HUDEP-2 (cell line): ENCODE data around the gene MYO15B.

ENCODE experiments used
- DNase-seq, 76 experiments: peaks; one replicate each; lab custom pipeline; 2025; ENCODE audit not compliant: unreplicated experiment in 76 of 76; lab: John Stamatoyannopoulos, UW

Gene MYO15B

DNA sequence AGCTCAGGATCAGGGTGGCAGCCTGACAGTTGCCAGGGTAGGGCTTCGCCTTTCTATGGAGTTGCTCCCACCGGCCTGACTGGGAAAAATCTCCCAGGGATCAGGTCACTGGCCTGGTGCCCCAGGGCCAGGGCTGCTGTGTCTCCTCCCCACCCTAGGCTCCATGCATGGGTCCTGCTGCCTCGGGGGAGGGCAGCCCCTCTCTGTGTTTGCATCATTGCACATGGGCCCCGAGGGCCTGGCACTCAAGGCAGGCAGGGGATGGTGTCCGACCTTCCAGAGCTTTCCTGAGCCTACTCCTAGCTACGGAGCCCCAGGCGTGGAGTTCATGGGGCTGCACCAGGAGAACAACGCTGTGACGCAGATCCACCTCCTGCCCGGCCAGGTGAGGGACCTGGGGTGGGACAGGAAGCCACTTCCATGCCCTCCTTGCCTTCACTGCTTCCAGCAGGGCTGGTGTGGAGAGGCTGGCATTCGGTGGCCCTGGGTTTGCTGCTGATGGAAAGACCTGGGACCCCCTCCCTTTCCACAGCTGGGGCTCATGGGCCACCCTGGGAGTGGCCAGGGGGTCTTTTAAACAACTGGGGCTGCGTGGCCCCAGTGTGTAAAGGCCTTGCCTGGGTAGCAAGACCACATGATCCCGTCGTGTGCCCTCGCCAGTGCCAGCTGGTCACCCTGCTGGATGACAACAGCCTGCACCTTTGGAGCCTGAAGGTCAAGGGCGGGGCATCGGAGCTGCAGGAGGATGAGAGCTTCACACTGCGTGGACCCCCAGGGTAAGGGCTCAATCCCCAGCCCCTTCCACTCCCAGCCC, 29.5 kb upstream of the MYO15B start:
- no peak for DNase-seq

DNA sequence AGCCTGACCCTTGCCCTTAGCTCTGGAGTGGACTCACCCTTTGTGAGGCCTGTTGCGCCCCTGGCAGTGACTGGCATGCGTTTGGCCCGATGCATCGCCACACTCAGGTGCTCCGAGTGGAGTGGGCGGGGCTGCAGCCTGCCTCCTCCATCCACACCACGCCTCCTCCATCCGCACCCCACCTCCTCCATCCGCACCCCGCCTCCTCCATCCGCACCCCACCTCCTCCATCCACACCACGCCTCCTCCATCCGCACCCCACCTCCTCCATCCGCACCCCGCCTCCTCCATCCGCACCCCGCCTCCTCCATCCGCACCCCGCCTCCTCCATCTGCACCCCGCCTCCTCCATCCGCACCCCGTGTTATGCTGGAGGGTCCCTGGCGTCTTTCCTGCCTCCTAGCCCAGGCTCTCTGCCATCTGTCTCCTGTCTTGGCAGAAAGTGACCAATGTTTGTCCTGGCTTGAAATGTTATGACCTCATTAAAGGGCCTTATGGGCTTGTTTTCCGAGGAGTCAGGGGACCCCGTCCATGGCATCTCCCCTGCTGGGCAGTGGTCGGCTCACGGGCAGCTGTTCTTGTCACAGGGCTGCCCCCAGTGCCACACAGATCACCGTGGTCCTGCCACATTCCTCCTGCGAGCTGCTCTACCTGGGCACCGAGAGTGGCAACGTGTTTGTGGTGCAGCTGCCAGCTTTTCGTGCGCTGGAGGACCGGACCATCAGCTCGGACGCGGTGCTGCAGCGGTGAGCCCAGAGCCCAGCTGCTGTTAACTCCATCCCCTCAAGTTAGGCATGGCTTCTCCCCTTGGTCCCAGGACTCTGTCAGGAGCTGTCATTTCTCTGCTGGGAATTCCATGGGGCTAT, 28.7 kb upstream of the MYO15B start:
- no peak for DNase-seq

DNA sequence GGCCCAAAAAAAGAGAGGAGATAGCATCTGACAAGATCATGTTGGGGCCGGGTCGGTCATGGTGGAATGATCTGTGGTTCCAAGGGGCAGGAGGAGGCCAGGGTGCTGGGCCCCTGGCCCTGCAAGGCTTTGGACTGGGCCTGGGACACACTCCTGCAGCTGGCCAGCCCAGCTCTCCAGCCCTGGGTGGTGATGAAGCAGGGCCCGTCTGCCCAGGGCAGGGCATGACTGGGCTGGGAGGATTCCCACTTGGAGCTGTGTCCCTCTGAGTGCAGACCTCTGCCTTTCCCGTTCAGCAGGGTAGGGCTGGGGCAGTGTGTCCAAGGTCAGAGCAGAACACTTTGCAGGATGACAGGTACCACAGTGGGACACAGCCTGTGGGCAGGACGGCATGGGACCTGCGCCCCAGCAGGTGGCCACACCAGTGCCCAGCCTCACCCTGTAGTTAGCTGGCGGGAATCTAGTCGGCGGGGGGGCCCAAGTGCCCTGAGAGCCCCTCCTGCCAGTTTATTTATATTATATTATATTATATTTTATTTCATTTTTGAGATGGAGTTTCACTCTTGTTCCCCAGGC, 27.6 kb upstream of the MYO15B start:
- DNase-seq, result no peak

DNA sequence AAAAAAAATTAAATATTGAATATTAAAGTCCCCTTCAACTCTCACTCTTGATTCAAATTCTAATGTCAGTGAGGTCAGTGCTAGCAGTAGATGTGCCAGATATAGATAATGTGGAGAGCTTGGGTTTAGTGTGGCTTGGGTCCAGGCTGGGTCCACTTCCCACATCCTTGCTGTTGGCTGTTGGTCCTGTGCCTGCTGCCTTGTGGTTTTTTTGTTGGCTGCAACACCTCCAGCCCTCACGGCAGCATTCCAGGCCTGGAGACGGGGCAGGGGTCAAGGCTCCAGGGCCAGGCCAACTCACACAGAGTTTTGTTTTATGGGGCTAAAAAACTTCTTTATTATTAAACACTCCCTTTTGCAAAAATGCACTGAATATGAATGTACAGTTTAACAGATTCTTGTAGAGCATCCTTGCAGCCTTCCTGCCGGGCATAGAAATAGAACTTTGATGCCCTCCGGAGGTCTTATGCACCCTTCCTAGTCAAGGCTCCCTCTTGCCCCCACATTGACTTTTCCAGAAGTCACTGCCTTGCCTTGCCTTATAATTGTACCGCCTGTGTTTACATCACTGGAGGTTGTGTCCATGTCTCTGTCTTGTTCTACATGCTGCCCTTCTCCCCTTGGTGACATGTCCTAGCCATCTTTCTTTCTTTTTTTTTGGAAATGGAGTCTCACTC, 25.5 kb upstream of the MYO15B start:
- no peak for DNase-seq

DNA sequence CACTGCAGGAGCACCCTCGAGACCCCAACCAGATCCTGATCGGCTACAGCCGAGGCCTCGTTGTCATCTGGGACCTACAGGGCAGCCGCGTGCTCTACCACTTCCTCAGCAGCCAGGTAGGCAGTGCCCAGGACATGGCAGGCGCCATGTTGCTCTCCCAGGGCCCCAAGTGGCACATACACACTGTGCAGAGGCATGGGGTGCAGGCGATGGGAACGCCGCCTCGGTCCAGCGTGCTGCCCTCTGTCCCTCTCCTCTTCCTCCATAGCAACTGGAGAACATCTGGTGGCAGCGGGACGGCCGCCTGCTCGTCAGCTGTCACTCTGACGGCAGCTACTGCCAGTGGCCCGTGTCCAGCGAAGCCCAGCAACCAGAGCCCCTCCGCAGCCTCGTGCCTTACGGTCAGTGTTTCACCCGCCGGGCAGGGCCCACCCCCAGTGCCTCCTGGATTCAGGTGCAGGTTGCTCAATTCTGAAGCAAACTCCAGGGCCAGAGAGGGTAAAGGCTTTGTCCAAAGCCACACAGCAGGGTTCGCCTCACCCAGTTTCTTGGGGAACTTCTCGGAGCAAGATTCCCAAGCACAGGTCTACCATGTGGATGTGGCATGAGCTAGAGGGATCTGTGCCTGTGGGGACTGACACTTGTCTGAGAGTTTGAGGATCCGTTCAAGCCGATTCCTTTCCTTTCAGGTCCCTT, 24.4 kb upstream of the MYO15B start:
- DNase-seq, result no peak

DNA sequence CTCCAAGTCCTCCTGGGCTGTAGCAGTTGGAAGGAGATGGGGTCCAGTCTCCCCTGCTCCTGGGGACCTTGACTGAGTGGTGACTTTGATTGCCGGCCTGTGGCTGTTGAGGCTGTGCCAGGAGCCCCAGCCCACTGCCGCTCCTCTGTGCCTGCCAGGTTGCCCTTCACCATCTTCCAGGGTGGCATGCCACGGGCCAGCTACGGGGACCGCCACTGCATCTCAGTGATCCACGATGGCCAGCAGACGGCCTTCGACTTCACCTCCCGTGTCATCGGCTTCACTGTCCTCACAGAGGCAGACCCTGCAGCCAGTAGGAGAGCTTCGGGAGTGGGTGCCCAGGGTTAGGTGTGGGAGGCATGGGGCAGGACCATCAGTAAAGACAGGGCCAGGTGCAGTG, 23.4 kb upstream of the MYO15B start:
- no peak for DNase-seq

DNA sequence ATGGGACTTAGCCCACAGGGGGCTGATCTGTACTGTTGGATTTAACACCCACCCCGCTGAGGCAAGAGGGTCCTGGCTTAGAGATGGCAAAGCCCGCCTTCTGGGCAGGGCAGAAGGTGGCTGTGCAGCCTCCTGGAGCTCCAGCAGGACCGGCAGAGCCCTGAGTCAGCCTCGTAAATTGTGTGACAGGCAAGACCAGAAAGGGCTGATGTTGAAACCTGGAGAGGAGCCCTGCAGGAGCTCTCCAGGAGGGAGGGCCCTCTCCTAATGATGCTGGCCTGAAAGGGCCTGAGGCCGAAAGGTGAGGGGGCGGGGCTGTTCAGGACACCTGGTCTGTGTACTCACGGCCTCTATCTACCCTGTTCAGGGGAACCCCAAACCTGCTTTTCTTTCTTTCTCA, 22.5 kb upstream of the MYO15B start:
- no peak for DNase-seq

DNA sequence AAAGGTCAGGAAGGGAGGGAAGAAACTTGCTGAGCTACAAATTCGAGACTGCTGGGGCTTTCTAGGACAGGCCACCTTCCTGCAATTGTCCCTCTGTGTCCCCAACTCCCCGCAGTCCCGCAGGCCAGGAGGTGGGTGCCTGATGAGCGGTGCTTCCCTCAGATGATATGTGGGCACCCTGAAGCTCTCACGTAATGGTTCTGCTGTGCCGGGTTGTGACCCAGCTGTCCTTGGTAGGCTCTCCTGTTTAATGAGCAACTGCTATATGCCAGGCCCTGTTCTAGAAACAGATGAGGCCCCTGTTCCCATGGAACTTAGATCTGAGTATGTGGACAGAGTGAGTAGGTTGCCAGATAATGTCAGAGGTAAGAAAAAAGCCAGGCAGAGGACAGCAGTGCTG, 22.0 kb upstream of the MYO15B start:
- DNase-seq, result no peak

DNA sequence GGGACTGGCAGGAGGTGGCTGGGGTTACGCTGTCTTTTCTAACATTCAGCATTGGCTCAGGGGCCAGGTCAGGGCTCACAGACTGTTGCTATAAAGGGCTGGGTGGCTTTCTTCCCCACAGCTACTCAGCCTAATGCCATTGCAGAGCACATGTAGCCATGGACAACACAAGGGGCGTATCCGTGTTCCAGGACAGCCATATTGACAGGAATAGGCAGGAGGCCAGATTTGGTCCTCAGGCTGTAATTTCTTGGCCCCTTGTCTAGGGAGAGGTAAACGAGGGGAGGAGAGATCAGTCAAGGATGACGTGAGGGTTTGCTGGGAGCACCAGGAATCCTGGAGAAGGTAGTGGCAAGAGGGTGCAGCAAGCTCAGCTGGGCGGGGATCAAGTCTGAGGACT, 21.2 kb upstream of the MYO15B start:
- DNase-seq, result no peak

DNA sequence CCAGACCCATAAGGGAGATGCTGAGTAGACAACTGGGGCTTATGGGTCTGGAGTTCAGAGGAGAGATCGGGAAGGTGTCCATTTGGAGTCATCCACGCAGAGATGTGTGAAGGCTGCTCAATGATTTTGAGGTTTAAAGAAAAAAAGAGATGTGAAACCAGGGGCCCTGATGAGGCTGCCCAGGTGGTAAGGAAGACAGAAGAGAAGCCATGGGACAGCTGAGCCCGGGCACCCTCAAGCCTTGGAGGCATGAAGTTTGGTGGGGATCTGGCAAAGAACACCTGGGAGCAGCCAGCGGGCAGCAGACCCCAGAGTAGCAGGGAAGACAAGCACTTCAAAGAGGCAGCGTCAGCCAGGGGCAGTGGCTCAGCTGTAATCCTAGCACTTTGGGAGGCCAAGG, 20.8 kb upstream of the MYO15B start:
- DNase-seq, result no peak

DNA sequence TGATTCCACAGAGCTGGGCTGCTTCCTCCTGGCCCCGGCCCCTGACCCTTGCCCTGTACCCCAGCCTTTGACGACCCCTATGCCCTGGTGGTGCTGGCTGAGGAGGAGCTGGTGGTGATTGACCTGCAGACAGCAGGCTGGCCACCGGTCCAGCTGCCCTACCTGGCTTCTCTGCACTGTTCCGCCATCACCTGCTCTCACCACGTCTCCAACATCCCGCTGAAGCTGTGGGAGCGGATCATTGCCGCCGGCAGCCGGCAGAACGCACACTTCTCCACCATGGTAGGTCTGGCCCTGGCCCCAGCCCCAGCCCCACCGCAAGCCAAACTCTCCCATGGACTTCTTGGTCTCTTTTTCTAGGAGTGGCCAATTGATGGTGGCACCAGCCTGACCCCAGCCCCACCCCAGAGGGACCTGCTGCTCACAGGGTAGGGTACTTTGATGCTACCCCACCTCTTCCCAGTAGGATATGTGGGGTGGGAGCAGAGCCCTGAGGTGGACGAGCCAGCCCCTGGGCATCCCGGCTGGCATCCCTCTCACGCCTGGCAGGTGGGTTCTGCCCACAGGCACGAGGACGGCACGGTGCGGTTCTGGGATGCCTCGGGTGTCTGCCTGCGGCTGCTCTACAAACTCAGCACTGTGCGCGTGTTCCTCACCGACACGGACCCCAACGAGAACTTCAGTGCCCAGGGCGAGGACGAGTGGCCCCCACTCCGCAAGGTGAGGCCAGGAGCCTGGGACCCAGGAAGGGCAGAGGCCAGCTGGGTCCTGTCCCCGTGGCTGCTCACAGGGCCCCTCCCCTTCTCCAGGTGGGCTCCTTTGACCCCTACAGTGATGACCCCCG, 19.0 kb upstream of the MYO15B start:
- no peak for DNase-seq

DNA sequence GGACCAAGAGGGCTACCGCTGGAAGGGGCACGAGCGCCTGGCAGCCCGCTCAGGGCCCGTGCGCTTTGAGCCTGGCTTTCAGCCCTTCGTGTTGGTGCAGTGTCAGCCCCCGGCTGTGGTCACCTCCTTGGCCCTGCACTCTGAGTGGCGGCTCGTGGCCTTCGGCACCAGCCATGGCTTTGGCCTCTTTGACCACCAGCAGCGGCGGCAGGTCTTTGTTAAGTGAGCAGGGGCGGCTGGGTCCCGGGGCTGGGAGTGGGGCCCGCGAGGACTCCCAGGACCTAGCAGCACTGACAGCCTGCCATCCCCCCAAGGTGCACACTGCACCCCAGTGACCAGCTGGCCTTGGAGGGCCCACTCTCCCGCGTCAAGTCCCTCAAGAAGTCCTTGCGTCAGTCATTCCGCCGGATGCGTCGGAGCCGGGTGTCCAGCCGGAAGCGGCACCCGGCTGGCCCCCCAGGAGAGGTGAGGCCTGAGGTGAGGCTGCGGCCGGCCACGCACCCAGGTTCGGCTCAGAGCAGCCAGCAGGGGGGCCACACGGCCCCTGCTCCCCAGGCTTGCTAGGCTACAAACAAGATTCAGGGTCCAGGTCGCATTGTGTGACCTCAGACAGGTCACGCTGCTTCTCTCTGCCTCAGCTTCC, 17.4 kb upstream of the MYO15B start:
- DNase-seq, result no peak

DNA sequence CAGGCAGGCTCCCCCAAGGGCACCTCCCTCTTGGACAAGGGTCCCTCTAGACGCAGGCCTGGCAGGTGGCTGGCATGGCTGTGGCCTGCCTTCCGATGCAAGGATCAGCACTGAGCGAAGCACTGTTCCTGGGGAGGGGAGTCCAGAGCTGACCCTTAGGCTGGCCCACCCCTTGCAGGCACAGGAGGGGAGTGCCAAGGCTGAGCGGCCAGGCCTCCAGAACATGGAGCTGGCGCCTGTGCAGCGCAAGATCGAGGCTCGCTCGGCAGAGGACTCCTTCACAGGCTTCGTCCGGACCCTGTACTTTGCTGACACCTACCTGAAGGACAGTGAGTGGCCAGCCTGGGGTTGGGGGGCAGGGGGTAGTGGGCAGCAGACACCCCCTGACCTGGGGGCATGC, 16.8 kb upstream of the MYO15B start:
- no peak for DNase-seq

DNA sequence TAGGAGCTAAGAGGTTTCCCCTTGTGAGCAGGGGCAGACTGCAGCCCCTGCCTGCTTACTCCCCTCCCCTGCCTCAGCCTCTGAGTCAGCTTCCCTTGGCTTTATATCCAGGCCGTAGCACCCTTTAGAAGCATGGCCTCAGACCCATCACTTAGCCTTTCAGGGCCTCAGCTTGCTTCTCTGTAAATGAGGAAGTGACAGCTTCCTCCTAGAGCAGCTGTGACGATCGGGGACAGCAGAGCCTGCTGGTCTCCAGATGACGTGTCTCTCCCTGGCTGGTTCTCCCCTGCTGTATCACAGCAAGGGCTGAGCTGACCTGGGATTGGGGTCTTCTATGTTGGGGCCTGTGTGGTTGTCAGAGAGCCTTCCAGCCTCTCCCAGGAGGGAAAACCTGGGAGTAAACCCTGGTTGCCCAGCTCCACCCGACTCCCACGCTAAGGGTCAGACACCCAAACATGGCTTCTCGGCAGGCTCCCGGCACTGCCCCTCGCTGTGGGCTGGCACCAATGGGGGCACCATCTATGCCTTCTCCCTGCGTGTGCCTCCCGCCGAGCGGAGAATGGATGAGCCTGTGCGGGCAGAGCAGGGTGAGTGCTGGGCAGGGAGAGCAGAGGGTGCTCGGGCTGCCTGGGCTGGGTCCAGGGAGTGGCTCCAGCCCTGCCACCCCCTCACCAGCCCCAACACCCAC, 16.3 kb upstream of the MYO15B start:
- DNase-seq, result peak in 31 of 76 experiments; percentile 6 to 54 (median 25)

DNA sequence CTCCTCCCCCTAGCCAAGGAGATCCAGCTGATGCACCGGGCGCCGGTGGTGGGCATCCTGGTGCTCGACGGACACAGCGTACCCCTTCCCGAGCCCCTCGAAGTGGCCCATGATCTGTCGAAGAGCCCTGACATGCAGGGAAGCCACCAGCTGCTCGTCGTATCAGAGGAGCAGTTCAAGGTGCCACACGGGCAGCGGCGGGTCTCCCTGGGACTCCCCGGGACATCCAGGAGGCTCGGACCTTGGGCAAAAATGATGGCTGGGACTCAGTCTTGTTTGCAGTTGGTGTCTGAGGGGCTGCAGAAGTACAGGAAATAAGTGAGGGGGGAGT, 15.8 kb upstream of the MYO15B start:
- no peak for DNase-seq

DNA sequence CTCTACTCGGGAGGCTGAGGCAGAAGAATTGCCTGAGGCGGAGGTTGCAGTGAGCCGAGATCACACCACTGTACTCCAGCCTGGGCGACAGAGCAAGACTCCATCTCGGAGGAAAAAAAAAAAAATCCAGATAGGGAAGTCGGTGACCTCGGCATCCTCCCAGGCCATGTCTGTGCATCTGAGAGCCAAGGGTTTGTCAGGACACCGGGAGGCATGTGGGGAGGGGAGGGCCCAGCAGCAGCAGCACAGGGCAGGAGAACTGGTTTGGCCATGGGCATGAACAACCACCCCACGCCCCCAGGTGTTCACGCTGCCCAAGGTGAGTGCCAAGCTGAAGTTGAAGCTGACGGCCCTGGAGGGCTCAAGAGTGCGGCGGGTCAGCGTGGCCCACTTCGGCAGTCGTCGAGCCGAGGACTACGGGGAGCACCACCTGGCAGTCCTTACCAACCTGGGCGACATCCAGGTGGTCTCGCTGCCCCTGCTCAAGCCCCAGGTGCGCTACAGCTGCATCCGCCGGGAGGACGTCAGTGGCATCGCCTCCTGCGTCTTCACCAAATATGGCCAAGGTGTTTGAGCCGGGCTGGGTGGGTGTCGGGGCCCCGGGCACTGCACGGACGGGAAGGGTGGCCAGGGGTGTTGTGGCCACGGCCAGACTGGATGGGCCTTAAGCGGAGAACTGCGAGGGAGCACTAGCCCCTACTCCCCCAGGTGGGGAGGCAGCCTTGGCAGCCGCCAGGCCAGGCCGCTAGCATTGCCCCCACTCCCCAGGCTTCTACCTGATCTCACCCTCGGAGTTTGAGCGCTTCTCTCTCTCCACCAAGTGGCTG, 14.7 kb upstream of the MYO15B start:
- DNase-seq, result no peak

DNA sequence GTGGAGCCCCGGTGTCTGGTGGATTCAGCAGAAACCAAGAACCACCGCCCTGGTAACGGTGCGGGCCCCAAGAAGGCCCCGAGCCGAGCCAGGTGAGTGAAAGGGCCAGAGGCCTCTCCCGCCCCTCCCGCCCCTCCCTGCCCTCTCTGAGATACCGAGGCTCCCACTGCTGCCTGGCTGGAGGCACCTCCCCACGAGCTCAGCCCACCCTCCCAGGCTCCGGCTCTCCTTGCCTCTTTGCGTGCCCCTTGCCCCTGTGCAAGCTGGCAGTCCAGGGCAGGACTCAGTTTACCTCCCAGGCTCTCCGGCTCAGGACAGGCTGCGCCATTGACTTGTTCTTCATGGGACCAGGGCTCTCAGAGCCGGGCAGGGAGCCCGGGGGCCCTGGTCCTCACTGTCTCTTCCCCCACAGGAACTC, 14.1 kb upstream of the MYO15B start:
- no peak for DNase-seq

DNA sequence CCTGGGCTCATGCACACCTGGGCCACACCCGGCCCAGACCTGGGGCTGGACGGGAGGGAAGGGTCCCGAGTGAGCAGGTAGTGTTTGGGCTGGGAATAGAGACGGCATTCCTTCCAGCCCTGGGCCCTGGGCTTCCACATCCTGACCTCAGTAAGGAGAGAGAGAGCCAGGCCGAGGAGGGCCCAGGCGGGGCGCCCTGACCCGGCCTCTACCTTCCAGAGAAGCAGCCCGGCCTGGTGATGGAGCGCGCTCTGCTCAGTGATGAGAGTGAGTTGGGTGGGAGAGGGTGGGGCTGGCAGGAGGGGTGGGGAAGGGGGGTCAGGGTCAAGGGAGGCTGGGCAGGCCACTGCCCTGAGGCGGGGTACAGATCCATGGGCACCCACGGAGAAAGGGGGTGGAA, 13.6 kb upstream of the MYO15B start:
- DNase-seq, result no peak
